ENCODE measurements around the gene SPTB. TPM values are rescaled to one million over a fixed set of nuclear protein-coding genes. Genes with fewer than 3 reads are reported as not detected.

Gene SPTB
- total RNA-seq, 1 experiment from 2014 or later = 2.3 TPM

- H3K9me3 ChIP-seq (ENCODE audit: low read length) = no peaks in the 10 kb centered on the region
- H3K4me1 ChIP-seq (ENCODE audit: insufficient read depth, low read length) = no peaks in the 10 kb centered on the region
- H3K4me3 ChIP-seq (ENCODE audit: low read length) = no peak overlapping the region
- ChIA-PET POLR2A (ENCODE audit: unreplicated experiment) (no interaction called here), CTCF (no interaction called here)
- no peak overlapping the region for H2AFZ ChIP-seq (ENCODE audit: low read length)
- peaks cover 8% of the 10 kb centered on the region; the same call in 1 of the 2 replicates for H3K27me3 ChIP-seq (ENCODE audit: low read length)
- H4K20me1 ChIP-seq (ENCODE audit: low read length) = no peaks in the 10 kb centered on the region
- H3K79me2 ChIP-seq (ENCODE audit: low read length) = no peaks in the 10 kb centered on the region
- no peaks in the 10 kb centered on the region for H3K36me3 ChIP-seq (ENCODE audit: low read depth, low read length)
- intact Hi-C loops (cut with micrococcal nuclease) = no loop called here
- no peak overlapping the region for H3K4me2 ChIP-seq (ENCODE audit: low read length)
- DNase-seq (no peak), ATAC-seq (no peak)
- TF ChIP-seq EZH2 (IDR thresholded peaks at IDR 0.05; ENCODE audit: low read length, unreplicated experiment) (no peak), CTCF (conservative IDR thresholded peaks at IDR 0.05; ENCODE audit: low read depth, low read length) (no peak), EZH2phosphoT487 (IDR thresholded peaks at IDR 0.05; ENCODE audit: borderline replicate concordance, low read length) (no peak)
- no peaks in the 10 kb centered on the region for H3K9me2 ChIP-seq (replicated peaks; ENCODE audit: low read length)
- H3K9ac ChIP-seq (ENCODE audit: low read length) = no peak overlapping the region
- H3F3A ChIP-seq (ENCODE audit: low read length, unreplicated experiment) = no peaks in the 10 kb centered on the region
- no peak overlapping the region for H3K27ac ChIP-seq (ENCODE audit: low read length)
- no TSS peak for BruUV-seq (replicated peaks)
Observed at GRCh38 chr14:64860039-64860438, 19.7 kb downstream of the SPTB start.

- BruUV-seq (replicated peaks) = no TSS peak
- intact Hi-C loops (cut with micrococcal nuclease) = loop anchor here (1.0 kb wide), 1 partner anchor 20 kb away; no protein-coding TSS in a partner anchor
- H2AFZ ChIP-seq (ENCODE audit: low read length) = no peak overlapping the region
- H3K9me2 ChIP-seq (replicated peaks; ENCODE audit: low read length) = no peaks in the 10 kb centered on the region
- H3K4me3 ChIP-seq (ENCODE audit: low read length) = no peak overlapping the region
- H3K9me3 ChIP-seq (ENCODE audit: low read length) = no peaks in the 10 kb centered on the region
- H3K36me3 ChIP-seq (ENCODE audit: low read depth, low read length) = no peaks in the 10 kb centered on the region
- H3K27ac ChIP-seq (ENCODE audit: low read length) = no peak overlapping the region
- TF ChIP-seq EZH2 (IDR thresholded peaks at IDR 0.05; ENCODE audit: low read length, unreplicated experiment) (no peak), CTCF (conservative IDR thresholded peaks at IDR 0.05; ENCODE audit: low read depth, low read length) (no peak), EZH2phosphoT487 (IDR thresholded peaks at IDR 0.05; ENCODE audit: borderline replicate concordance, low read length) (no peak)
- no peak overlapping the region for H3K9ac ChIP-seq (ENCODE audit: low read length)
- no peaks in the 10 kb centered on the region for H3K79me2 ChIP-seq (ENCODE audit: low read length)
- H3F3A ChIP-seq (ENCODE audit: low read length, unreplicated experiment) = no peaks in the 10 kb centered on the region
- no peak for ATAC-seq
- POLR2A ChIA-PET (ENCODE audit: unreplicated experiment) = interaction anchor here (0.6 kb wide), 1 partner anchor 533 kb away, joined by 3 read pairs; no protein-coding TSS in a partner anchor
- no peaks in the 10 kb centered on the region for H3K4me1 ChIP-seq (ENCODE audit: insufficient read depth, low read length)
- H3K27me3 ChIP-seq (ENCODE audit: low read length) = no peaks in the 10 kb centered on the region
- CTCF ChIA-PET = interaction anchor here (0.6 kb wide), 1 partner anchor 1451 kb away, joined by 3 read pairs; no protein-coding TSS in a partner anchor
- DNase-seq = no peak
- H3K4me2 ChIP-seq (ENCODE audit: low read length) = no peak overlapping the region
- no peaks in the 10 kb centered on the region for H4K20me1 ChIP-seq (ENCODE audit: low read length)
Observed at GRCh38 chr14:64857979-64858744, 21.5 kb downstream of the SPTB start.

Data from PC-3 (cell line).